SK-N-SH (cell line): ENCODE results near the gene ULBP2. TPM values are rescaled to one million over a fixed set of nuclear protein-coding genes. Genes with fewer than 3 reads are reported as not detected.

Experiments used
- CTCF ChIA-PET: fragments of 300-600, 350-600 bp; formaldehyde crosslinking; extraction: SDS; loops from one replicate; lab custom pipeline; 2021; lab: Yijun Ruan, JAX
- POLR2A ChIA-PET: fragments of 350-600 bp; sonication (Branson Sonifier 250); formaldehyde crosslinking; extraction: SDS; loops from one replicate; lab custom pipeline; 2020; ENCODE audit warnings: antibody characterized with exemption, inconsistent platforms; lab: Yijun Ruan, JAX
- DNase-seq: peaks from one replicate; pipeline ENCODE4 v3.0.0; 2012
- H2AFZ ChIP-seq: fragments of 200-600 bp; sonication (generic); 2 replicates; pipeline ENCODE4 v1.8.1; 2016; ENCODE audit warnings: antibody characterized with exemption, mild to moderate bottlenecking, low read depth
- H3F3A ChIP-seq: fragments of 200-600 bp; sonication (generic); replicated peaks from 2 replicates; pipeline ENCODE3; 2016; ENCODE audit warnings: antibody characterized with exemption, mild to moderate bottlenecking; ENCODE audit not compliant: insufficient read depth
- H3K27ac ChIP-seq, 2 experiments: fragments of 200-500 bp in 1 of 2; fragments of 200-600 bp in 1 of 2; sonication (Bioruptor generic) in 1 of 2; sonication (generic), shearing (Covaris generic) in 1 of 2; 2 replicates each; pipeline versions ENCODE4 v1.5.1 to v1.6.1; 2014 to 2016; ENCODE audit warnings: low read depth in 2 of 2, inconsistent platforms in 1 of 2, low read length in 1 of 2, mild to moderate bottlenecking in 1 of 2, mixed read lengths in 1 of 2
- H3K27me3 ChIP-seq: fragments of 200-600 bp; sonication (generic), shearing (Covaris generic); 2 replicates; pipeline ENCODE4 v1.6.1; 2016; ENCODE audit warnings: mixed run types; ENCODE audit not compliant: insufficient read depth
- H3K36me3 ChIP-seq, 2 experiments: fragments of 200-500 bp in 1 of 2; fragments of 200-600 bp in 1 of 2; sonication (Bioruptor generic) in 1 of 2; sonication (generic) in 1 of 2; replicated peaks in 1 of 2; 2 replicates each; pipeline versions ENCODE3 to v1.5.1; 2014 to 2016; ENCODE audit warnings: low read length in 1 of 2, mild to moderate bottlenecking in 1 of 2; ENCODE audit not compliant: insufficient read depth in 2 of 2, control insufficient read depth in 1 of 2
- H3K4me1 ChIP-seq, 2 experiments: fragments of 200-500 bp in 1 of 2; fragments of 200-600 bp in 1 of 2; sonication (Bioruptor generic) in 1 of 2; sonication (generic), shearing (Covaris generic) in 1 of 2; 2 replicates each; pipeline versions ENCODE4 v1.5.1 to v1.6.1; 2014 to 2016; ENCODE audit warnings: low read depth in 1 of 2, low read length in 1 of 2, mixed run types in 1 of 2; ENCODE audit not compliant: insufficient read depth in 2 of 2, control insufficient read depth in 1 of 2
- H3K4me2 ChIP-seq: fragments of 200-600 bp; sonication (generic), shearing (Covaris generic); 2 replicates; pipeline ENCODE4 v1.6.1; 2017; ENCODE audit warnings: mixed run types
- H3K4me3 ChIP-seq, 2 experiments: fragments of 200-500 bp in 1 of 2; fragments of 200-600 bp in 1 of 2; sonication (Bioruptor generic) in 1 of 2; sonication (generic), shearing (Covaris generic) in 1 of 2; 2 replicates each; pipeline versions ENCODE4 v1.5.1 to v1.8.1; 2014 to 2016; ENCODE audit warnings: low read depth in 2 of 2, inconsistent platforms in 1 of 2, low read length in 1 of 2, mild to moderate bottlenecking in 1 of 2, mixed read lengths in 1 of 2, moderate library complexity in 1 of 2
- H3K79me2 ChIP-seq: fragments of 200-600 bp; sonication (generic); 2 replicates; pipeline ENCODE4 v1.8.1; 2017; ENCODE audit warnings: mild to moderate bottlenecking; ENCODE audit not compliant: insufficient read depth
- H3K9ac ChIP-seq: fragments of 200-600 bp; sonication (generic); 2 replicates; pipeline ENCODE4 v1.6.1; 2017; ENCODE audit warnings: mixed run types
- H3K9me2 ChIP-seq: fragments of 200-600 bp; sonication (generic); 2 replicates; pipeline ENCODE4 v1.6.1; 2017; ENCODE audit warnings: mixed run types
- H3K9me3 ChIP-seq: fragments of 200-600 bp; sonication (generic); 2 replicates; pipeline ENCODE4 v1.6.1; 2017; ENCODE audit warnings: mixed run types, mild to moderate bottlenecking, moderate library complexity
- H4K20me1 ChIP-seq: fragments of 200-600 bp; sonication (generic); 2 replicates; pipeline ENCODE4 v1.6.1; 2017; ENCODE audit warnings: mild to moderate bottlenecking, mixed run types; ENCODE audit not compliant: insufficient read depth
- CHD2 ChIP-seq: fragments of 150-350 bp; IDR thresholded peaks from 2 replicates; pipeline ENCODE4 v1.6.1; 2018; ENCODE audit warnings: low read length; ENCODE audit not compliant: partially characterized antibody
- EP300 ChIP-seq, 2 experiments: IDR thresholded peaks; 2 replicates each; pipeline versions ENCODE4 v1.4.0 to v1.6.1; 2012; ENCODE audit warnings: borderline replicate concordance in 1 of 2, low read depth in 1 of 2, low read length in 1 of 2
- EZH2phosphoT487 ChIP-seq: fragments of 200-600 bp; sonication (generic); IDR thresholded peaks from 2 replicates; pipeline ENCODE4 v1.6.1; 2017; ENCODE audit warnings: low read depth, mixed run types, mild to moderate bottlenecking, antibody characterized with exemption, moderate library complexity, borderline replicate concordance
- FOXJ3 ChIP-seq: sonication (generic); formaldehyde crosslinking; IDR thresholded peaks from 2 replicates; pipeline ENCODE4 v1.5.1; 2020; ENCODE audit warnings: mild to moderate bottlenecking, missing genetic modification reagents
- FOXM1 ChIP-seq: IDR thresholded peaks from 2 replicates; pipeline ENCODE4 v1.4.0; 2012; ENCODE audit warnings: low read depth, mild to moderate bottlenecking
- GABPA ChIP-seq: IDR thresholded peaks from 2 replicates; pipeline ENCODE4 v1.4.0; 2012; ENCODE audit warnings: low read depth, mild to moderate bottlenecking
- GATA2 ChIP-seq: sonication (generic); formaldehyde crosslinking; IDR thresholded peaks from 2 replicates; pipeline ENCODE4 v1.5.0; 2020; ENCODE audit warnings: mild to moderate bottlenecking, missing genetic modification reagents
- IRF3 ChIP-seq: fragments of 150-350 bp; IDR thresholded peaks from 2 replicates; pipeline ENCODE4 v1.6.1; 2016; ENCODE audit warnings: mild to moderate bottlenecking, low read depth, low read length
- MAX ChIP-seq: IDR thresholded peaks from 2 replicates; pipeline ENCODE4 v1.4.0; 2012; ENCODE audit warnings: low read depth
- NFIC ChIP-seq: IDR thresholded peaks from 2 replicates; pipeline ENCODE4 v1.4.0; 2012; ENCODE audit warnings: borderline replicate concordance
- NRF1 ChIP-seq: IDR thresholded peaks from 2 replicates; pipeline ENCODE4 v1.6.1; 2012; ENCODE audit warnings: low read depth, mild to moderate bottlenecking, low read length
- RAD21 ChIP-seq: IDR thresholded peaks from 2 replicates; pipeline ENCODE4 v1.6.1; 2012; ENCODE audit warnings: mild to moderate bottlenecking, low read length
- RCOR1 ChIP-seq: fragments of 150-350 bp; IDR thresholded peaks from 2 replicates; pipeline ENCODE4 v1.6.1; 2017; ENCODE audit warnings: antibody characterized with exemption, low read length
- RFX5 ChIP-seq: IDR thresholded peaks from 2 replicates; pipeline ENCODE4 v1.6.1; 2012; ENCODE audit warnings: mild to moderate bottlenecking, improper control_type of control experiment, low read length
- RXRA ChIP-seq: IDR thresholded peaks from 2 replicates; pipeline ENCODE4 v1.4.0; 2012; ENCODE audit warnings: low read depth, mild to moderate bottlenecking, borderline replicate concordance
- TAF1 ChIP-seq: IDR thresholded peaks from 2 replicates; pipeline ENCODE4 v1.6.1; 2012; ENCODE audit warnings: low read depth, mild to moderate bottlenecking, low read length, moderate library complexity, borderline replicate concordance
- TCF12 ChIP-seq: IDR thresholded peaks from 2 replicates; pipeline ENCODE4 v1.4.0; 2012
- TEAD4 ChIP-seq: IDR thresholded peaks from 2 replicates; pipeline ENCODE4 v1.4.0; 2012; ENCODE audit warnings: mild to moderate bottlenecking, borderline replicate concordance; ENCODE audit not compliant: insufficient read depth
- WGBS: methylation state at CpG from one replicate; pipeline ENCODE4 v1.1.6; 2017; ENCODE audit warnings: low lambda C conversion rate; 5-methylcytosine and 5-hydroxymethylcytosine counted together
- polyA plus RNA-seq, 3 experiments: library from polyadenylated mRNA; depleted of rRNA; stranded (reverse); fragments of >200 nt; gene quantifications; 2 replicates each; pipeline ENCODE4 v1.2.3, GENCODE V29; 2012
- TF ChIP-seq, protein P1 (sequence below): IDR thresholded peaks from 2 replicates; pipeline ENCODE4; 2012
- TF ChIP-seq, protein P2 (sequence below): fragments of 150-350 bp; IDR thresholded peaks from 2 replicates; pipeline ENCODE4 v1.6.1; 2017; ENCODE audit warnings: antibody characterized with exemption, low read length, low read depth, borderline replicate concordance

Gene ULBP2
- polyA plus RNA-seq, 1 of the 3 experiments (the other 2 are of a cell fraction) = 5.0 TPM

GRCh38 chr6:149905371-149905910 lies 36.4 kb upstream of the ULBP2 start (continued):
- TF ChIP-seq TAF1 (no peak), GABPA (no peak)

- no peak overlapping the region for H3K9ac ChIP-seq
- no peak overlapping the region for H3K27ac ChIP-seq
- no peak overlapping the region for H3K4me3 ChIP-seq
- no peaks in the 10 kb centered on the region for H3F3A ChIP-seq
- no peaks in the 10 kb centered on the region for H3K9me3 ChIP-seq
- no peaks in the 10 kb centered on the region for H3K79me2 ChIP-seq
- no peaks in the 10 kb centered on the region for H3K27me3 ChIP-seq
- POLR2A ChIA-PET = interaction anchor here (0.7 to 0.9 kb wide), 2 partner anchors 17 to 65 kb away, joined by 3 read pairs; no protein-coding TSS in a partner anchor
- H3K36me3 ChIP-seq = no peaks in the 10 kb centered on the region
- H3K4me2 ChIP-seq = no peak overlapping the region
- TF ChIP-seq RAD21 (no peak), MAX (no peak), FOXJ3 (CRISPR knock-in tag) (no peak), NFIC (no peak), EZH2phosphoT487 (no peak), TCF12 (no peak), GABPA (no peak), RCOR1 (no peak), RFX5 (no peak), IRF3 (no peak), NRF1 (no peak)
- TF ChIP-seq, protein P1, sequence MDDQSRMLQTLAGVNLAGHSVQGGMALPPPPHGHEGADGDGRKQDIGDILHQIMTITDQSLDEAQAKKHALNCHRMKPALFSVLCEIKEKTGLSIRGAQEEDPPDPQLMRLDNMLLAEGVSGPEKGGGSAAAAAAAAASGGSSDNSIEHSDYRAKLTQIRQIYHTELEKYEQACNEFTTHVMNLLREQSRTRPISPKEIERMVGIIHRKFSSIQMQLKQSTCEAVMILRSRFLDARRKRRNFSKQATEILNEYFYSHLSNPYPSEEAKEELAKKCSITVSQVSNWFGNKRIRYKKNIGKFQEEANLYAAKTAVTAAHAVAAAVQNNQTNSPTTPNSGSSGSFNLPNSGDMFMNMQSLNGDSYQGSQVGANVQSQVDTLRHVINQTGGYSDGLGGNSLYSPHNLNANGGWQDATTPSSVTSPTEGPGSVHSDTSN = no peak
- H3K9me2 ChIP-seq = no peaks in the 10 kb centered on the region
- WGBS = 55% methylated on average over 4 of the region's 6 CpGs
- no peaks in the 10 kb centered on the region for H4K20me1 ChIP-seq
- CTCF ChIA-PET = interaction anchor here (1.1 to 1.2 kb wide), 2 partner anchors 62 to 909 kb away, joined by 3 to 4 read pairs; no protein-coding TSS in a partner anchor
- no peak overlapping the region for H2AFZ ChIP-seq
- DNase-seq = no peak
- H3K4me1 ChIP-seq = peaks cover 0 to 7% of the 10 kb centered on the region in 2 experiments; a peak in 1 of 4 replicates
Measured at GRCh38 chr6:149905911-149906371, 35.9 kb upstream of the ULBP2 start.

DNA sequence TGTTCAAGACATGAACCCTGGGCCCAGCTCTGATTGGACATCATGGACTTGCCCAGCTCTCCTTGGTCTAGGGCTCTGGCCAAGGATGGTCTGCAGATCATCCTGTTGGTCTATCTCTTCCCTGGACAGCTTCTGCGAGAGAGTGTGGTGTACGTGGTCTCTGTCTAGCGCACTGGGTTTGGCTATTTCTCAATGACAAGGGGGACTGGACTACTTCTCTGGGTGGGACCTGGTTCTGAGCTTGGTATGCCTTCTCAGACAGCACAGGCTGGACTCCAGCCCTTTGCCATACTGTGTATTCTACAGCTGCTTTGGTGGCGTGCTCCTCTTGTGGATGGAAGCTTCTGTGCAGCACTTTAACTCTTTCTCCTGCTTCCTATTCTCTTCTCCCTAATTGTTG lies 35.4 kb upstream of the ULBP2 start:
- WGBS = 96% methylated on average over 3 of the region's 4 CpGs
- TF ChIP-seq TCF12 (no peak), RFX5 (no peak), CHD2 (no peak), FOXM1 (no peak), TEAD4 (no peak), EP300 (IDR thresholded peaks at IDR 0.05; ENCODE audit: borderline replicate concordance in 1 of 2, low read depth in 1 of 2, low read length in 1 of 2) (no peak), TAF1 (no peak), RXRA (no peak), GATA2 (no peak)
- TF ChIP-seq, protein P2, sequence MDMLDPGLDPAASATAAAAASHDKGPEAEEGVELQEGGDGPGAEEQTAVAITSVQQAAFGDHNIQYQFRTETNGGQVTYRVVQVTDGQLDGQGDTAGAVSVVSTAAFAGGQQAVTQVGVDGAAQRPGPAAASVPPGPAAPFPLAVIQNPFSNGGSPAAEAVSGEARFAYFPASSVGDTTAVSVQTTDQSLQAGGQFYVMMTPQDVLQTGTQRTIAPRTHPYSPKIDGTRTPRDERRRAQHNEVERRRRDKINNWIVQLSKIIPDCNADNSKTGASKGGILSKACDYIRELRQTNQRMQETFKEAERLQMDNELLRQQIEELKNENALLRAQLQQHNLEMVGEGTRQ = no peak
- TF ChIP-seq, all 33 proteins: peak for 0
- POLR2A ChIA-PET = interaction anchor here (0.7 to 0.9 kb wide), 2 partner anchors 16 to 66 kb away, joined by 3 read pairs; no protein-coding TSS in a partner anchor

More for the DNA sequence above, 35.4 kb upstream of the ULBP2 start:
- DNase-seq = no peak
- H4K20me1 ChIP-seq = no peaks in the 10 kb centered on the region
- H3F3A ChIP-seq = no peaks in the 10 kb centered on the region
- no peaks in the 10 kb centered on the region for H3K36me3 ChIP-seq
- peaks cover 0 to 7% of the 10 kb centered on the region in 2 experiments; a peak in 1 of 4 replicates for H3K4me1 ChIP-seq
- no peak overlapping the region for H3K27ac ChIP-seq
- no peak overlapping the region for H2AFZ ChIP-seq
- no peak overlapping the region for H3K4me3 ChIP-seq
- no peaks in the 10 kb centered on the region for H3K79me2 ChIP-seq
- no peak overlapping the region for H3K4me2 ChIP-seq
- H3K9ac ChIP-seq = no peak overlapping the region
- H3K9me3 ChIP-seq = no peaks in the 10 kb centered on the region
- H3K27me3 ChIP-seq = no peaks in the 10 kb centered on the region
- H3K9me2 ChIP-seq = no peaks in the 10 kb centered on the region
- CTCF ChIA-PET = interaction anchor here (1.1 to 1.2 kb wide), 2 partner anchors 63 to 909 kb away, joined by 3 to 4 read pairs; no protein-coding TSS in a partner anchor
